Colon (tissue), 2 donors: ENCODE results near the gene LDLRAP1.

Experiments used
- FAIRE-seq: peaks from 2 replicates; lab custom pipeline; 2012; peaks lifted over from hg19 to GRCh38; lab: Jason Lieb, UNC
- donor health status: control.
- donor health status: control.

LDLRAP1 gene

DNA sequence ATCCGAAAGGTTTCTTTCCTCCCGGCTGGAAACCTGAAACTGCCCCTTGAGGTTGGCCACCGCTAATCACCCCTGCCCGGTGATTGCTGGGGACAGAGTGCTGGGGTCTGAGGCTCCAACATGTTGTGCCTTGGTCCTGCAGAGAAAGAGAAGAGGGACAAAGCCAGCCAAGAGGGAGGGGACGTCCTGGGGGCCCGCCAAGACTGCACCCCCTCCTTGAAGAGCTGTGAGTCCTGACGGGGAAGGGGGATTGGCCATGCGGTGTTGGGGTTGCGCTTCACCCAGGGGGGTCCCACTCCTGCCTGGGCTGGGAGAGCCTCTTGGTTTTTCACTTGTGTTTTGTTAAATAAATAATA is 19.5 kb downstream of the LDLRAP1 start:
- FAIRE-seq, result no peak

GRCh38 chr1:25563330-25564215 is 20.2 kb downstream of the LDLRAP1 start:
- no peak for FAIRE-seq

DNA sequence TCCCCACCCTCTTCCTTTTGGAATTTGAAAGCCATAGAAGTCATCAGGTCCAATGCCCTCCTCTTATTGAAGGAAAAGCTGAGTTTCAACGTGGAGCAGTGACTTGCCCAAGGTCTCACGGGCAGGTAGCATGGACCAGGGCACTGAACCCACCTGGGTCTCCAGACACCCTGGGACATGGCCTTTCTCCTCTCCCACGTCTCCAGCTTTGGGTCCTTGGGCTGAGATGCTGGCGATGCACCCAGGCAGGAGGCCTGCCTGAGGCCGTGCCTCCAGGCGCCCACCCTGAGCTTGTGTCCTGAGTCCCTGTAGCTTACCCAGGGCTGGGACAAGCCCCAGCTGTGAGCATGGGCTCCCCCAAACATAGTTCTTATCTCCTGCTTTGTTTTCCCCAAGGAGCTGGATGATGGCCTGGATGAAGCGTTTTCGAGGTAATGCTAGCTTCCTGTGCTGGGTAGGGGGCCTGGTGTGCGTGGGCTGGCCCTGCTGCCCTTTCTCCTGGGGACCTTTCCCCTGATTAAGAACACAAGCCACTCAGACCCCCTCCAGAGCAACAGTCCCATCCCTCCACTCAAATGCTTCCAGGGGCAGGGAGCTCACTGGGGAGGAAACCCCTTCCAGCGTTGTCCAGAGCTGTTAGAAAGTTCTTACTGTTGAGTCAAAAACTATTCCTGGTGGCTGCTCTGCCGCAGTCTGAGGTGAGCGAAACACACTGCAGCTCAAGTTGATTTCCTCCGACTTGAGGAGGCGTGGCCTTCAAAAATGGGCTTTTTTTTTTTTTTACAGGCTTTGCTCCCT is 21.6 kb downstream of the LDLRAP1 start:
- no peak for FAIRE-seq

- FAIRE-seq, result no peak
These were observed 22.2 kb downstream of the LDLRAP1 start for GRCh38 chr1:25565626-25566025.

- FAIRE-seq, result no peak
These were observed 22.8 kb downstream of the LDLRAP1 start for GRCh38 chr1:25566176-25566729.

GRCh38 chr1:25566730-25567341 is 23.4 kb downstream of the LDLRAP1 start:
- FAIRE-seq, result no peak

GRCh38 chr1:25567710-25568089 is 24.3 kb downstream of the LDLRAP1 start:
- no peak for FAIRE-seq

DNA sequence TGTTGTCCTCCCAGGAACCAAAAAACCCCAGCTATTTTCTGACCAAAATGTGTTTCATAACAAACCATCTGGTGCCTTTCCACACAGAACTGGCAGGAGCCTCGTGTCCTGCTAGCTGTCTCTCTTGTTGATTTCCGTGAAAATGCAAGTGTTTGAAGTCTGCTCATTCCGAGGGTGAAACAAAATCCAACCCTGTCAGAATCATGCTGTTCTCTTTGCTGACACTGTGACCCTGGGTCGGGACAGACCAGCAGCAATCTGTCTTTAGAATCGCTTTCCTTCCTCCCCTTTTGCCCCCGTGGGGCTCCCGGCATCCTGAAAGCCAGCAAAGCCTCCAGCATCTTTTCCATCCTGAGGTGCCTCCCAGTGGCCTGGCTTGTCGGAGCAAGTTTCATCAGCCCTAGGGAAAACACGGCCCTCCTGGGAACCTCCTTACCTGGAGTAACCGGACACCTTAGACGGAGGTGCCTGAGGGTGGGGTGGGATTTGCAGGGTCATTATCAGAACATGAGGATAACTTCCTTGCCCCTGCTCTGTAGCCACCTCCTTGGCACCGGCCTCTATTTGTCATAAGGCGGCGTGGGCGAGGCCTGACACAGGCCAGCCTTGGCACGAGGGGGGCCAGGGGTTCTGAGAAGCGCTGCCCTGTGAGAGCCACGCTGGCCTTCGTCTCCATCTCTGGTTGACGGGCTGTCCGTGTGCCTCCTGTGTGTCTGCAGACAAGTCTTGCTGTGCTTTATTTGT is 24.9 kb downstream of the LDLRAP1 start:
- no peak for FAIRE-seq

GRCh38 chr1:25568834-25569596 is 25.6 kb downstream of the LDLRAP1 start:
- no peak for FAIRE-seq

GRCh38 chr1:25569597-25570396 is 26.4 kb downstream of the LDLRAP1 start:
- FAIRE-seq, result no peak

DNA sequence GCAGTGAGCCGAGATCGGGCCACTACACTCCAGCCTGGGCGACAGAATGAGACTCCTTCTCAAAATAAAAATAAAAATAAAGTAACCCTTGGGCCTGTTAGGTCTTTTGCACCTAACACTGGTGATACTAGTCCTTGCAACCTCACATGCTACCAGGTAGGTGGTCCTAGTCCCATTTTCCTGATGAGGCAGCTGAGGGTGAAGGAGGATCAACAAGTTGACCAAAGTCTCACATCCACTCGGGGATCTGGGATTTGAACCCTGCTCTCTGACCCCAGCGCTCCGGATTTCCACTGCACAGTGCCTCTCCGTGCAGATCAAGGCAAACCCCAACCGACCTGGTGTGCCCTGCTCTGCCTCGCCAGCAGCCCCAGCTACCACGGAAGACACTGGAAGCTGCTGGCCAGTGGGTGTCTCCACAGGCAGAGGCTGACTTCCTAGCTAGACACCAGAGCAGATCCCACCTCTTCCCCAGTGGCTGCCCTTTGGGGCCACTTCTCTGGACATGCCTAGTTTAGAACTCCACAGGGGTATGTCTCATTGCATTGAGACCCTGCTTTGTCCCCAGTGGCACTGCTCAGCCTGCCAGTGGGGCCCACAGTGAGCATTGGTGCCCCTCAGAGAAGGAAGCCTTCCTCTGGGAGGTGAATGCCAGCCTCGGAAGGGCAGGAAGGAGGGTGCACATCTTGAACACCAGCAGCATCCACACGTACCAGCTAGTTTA is 27.6 kb downstream of the LDLRAP1 start:
- FAIRE-seq, result no peak

GRCh38 chr1:25571522-25571970 is 28.1 kb downstream of the LDLRAP1 start:
- FAIRE-seq, result no peak

- no peak for FAIRE-seq
These were observed 28.7 kb downstream of the LDLRAP1 start for GRCh38 chr1:25572107-25572506.

- FAIRE-seq, result no peak
These were observed 29.5 kb downstream of the LDLRAP1 start for GRCh38 chr1:25572708-25573590.

- FAIRE-seq, result no peak
These were observed 30.2 kb downstream of the LDLRAP1 start for GRCh38 chr1:25573591-25573930.

- FAIRE-seq, result no peak
These were observed 30.6 kb downstream of the LDLRAP1 start for GRCh38 chr1:25573961-25574360.

- no peak for FAIRE-seq
These were observed 31.8 kb downstream of the LDLRAP1 start for GRCh38 chr1:25575191-25575590.

GRCh38 chr1:25576459-25577133 is 33.2 kb downstream of the LDLRAP1 start:
- no peak for FAIRE-seq
